K562 (cell line): ENCODE data around the gene SCYL2. TPM values are rescaled to one million over a fixed set of nuclear protein-coding genes. Genes with fewer than 3 reads are reported as not detected.

Experiments
- ATF4 ChIP-seq: fragments of 450-650 bp; formaldehyde crosslinking; IDR thresholded peaks from 2 replicates; pipeline ENCODE4 v1.4.0; 2022; ENCODE audit warnings: mild to moderate bottlenecking, moderate library complexity
- BACH1 ChIP-seq: fragments of 200-800 bp; sonication (Bioruptor generic); IDR thresholded peaks from 2 replicates; pipeline ENCODE4 v1.6.1; 2016; ENCODE audit warnings: missing genetic modification characterization, missing compliant biosample characterization
- CBX1 ChIP-seq: sonication (generic); IDR thresholded peaks from 2 replicates; pipeline ENCODE4 v1.6.1; 2016; ENCODE audit warnings: antibody characterized with exemption, low read depth, mild to moderate bottlenecking
- CTBP1 ChIP-seq: fragments of 450-650 bp; IDR thresholded peaks from 2 replicates; pipeline ENCODE4 v1.6.1; 2016; ENCODE audit warnings: borderline replicate concordance
- EP300 ChIP-seq: IDR thresholded peaks from 2 replicates; pipeline ENCODE4 v1.6.1; 2012; ENCODE audit warnings: low read length, improper control_type of control experiment
- ILK ChIP-seq: fragments of 450-650 bp; IDR thresholded peaks from 2 replicates; pipeline ENCODE4 v1.6.1; 2016; ENCODE audit warnings: missing genetic modification characterization, low read depth, mild to moderate bottlenecking, missing compliant biosample characterization, moderate library complexity, borderline replicate concordance
- JUND ChIP-seq, 2 experiments: IDR thresholded peaks; 2 replicates in 1 of 2; 3 replicates in 1 of 2; pipeline ENCODE4 v1.6.1; 2011; ENCODE audit warnings: borderline replicate concordance in 2 of 2, low read depth in 2 of 2, low read length in 2 of 2, improper control_type of control experiment in 1 of 2, missing biosample characterization in 1 of 2, missing genetic modification characterization in 1 of 2, missing genetic modification reagents in 1 of 2
- KDM5B ChIP-seq: fragments of 200-600 bp; sonication (generic); IDR thresholded peaks from 2 replicates; pipeline ENCODE4 v1.6.1; 2012; ENCODE audit warnings: low read depth, mild to moderate bottlenecking, moderate library complexity, low read length, control low read depth, inconsistent platforms; ENCODE audit not compliant: insufficient replicate concordance
- MECOM ChIP-seq: fragments of 250-450 bp; sonication (Bioruptor Pico); IDR thresholded peaks from 2 replicates; pipeline ENCODE4 v1.8.0; 2022; ENCODE audit warnings: inconsistent platforms
- MYNN ChIP-seq, 2 experiments: sonication (generic); formaldehyde crosslinking in 1 of 2; IDR thresholded peaks; 2 replicates each; pipeline versions ENCODE4 v1.5.0 to v1.6.1; 2016 to 2020; ENCODE audit warnings: antibody characterized with exemption in 1 of 2, missing genetic modification reagents in 1 of 2
- NBN ChIP-seq: fragments of 450-650 bp; IDR thresholded peaks from 2 replicates; pipeline ENCODE4 v1.6.1; 2016; ENCODE audit warnings: low read depth, mild to moderate bottlenecking
- NCOA2 ChIP-seq, 2 experiments: fragments of 450-650 bp; IDR thresholded peaks; 2 replicates each; pipeline ENCODE4 v1.6.1; 2018; ENCODE audit warnings: mild to moderate bottlenecking in 2 of 2, moderate library complexity in 1 of 2; ENCODE audit not compliant: partially characterized antibody in 2 of 2
- NR1H2 ChIP-seq: sonication (generic); formaldehyde crosslinking; IDR thresholded peaks from 2 replicates; pipeline ENCODE4 v1.4.0; 2020; ENCODE audit warnings: mild to moderate bottlenecking, missing genetic modification reagents
- SMARCB1 ChIP-seq: IDR thresholded peaks from 2 replicates; pipeline ENCODE4 v1.6.1; 2011; ENCODE audit warnings: improper control_type of control experiment, low read depth; ENCODE audit not compliant: insufficient read length
- SNRNP70 ChIP-seq: fragments of 200-400 bp; formaldehyde crosslinking; optimal IDR thresholded peaks from 2 replicates; pipeline ENCODE3; 2017; ENCODE audit warnings: low read depth, low read length
- SP1 ChIP-seq: sonication (generic); formaldehyde crosslinking; IDR thresholded peaks from 2 replicates; pipeline ENCODE4 v1.8.1; 2022; ENCODE audit warnings: mild to moderate bottlenecking, missing genetic modification reagents
- TRIM24 ChIP-seq, 2 experiments: fragments of 450-650 bp; IDR thresholded peaks; 2 replicates each; pipeline ENCODE4 v1.6.1; 2016
- ZFP1 ChIP-seq: fragments of 450-650 bp; formaldehyde crosslinking; IDR thresholded peaks from 2 replicates; pipeline ENCODE4 v1.4.0; 2020; ENCODE audit warnings: mild to moderate bottlenecking, mixed read lengths
- ZNF408 ChIP-seq: fragments of 250-450 bp; sonication (Bioruptor Pico); IDR thresholded peaks from 2 replicates; pipeline ENCODE4 v1.4.0; 2020; ENCODE audit warnings: low read depth, mild to moderate bottlenecking, moderate library complexity
- ZNF75A ChIP-seq: fragments of 450-650 bp; formaldehyde crosslinking; IDR thresholded peaks from 2 replicates; pipeline ENCODE4 v1.4.0; 2020; ENCODE audit warnings: mild to moderate bottlenecking
- ZNF766 ChIP-seq: fragments of 200-800 bp; sonication (Bioruptor generic); conservative IDR thresholded peaks from 2 replicates; pipeline ENCODE4 v1.6.1; 2016; ENCODE audit warnings: missing genetic modification characterization, missing compliant biosample characterization
- ZSCAN32 ChIP-seq: fragments of 450-650 bp; formaldehyde crosslinking; IDR thresholded peaks from 2 replicates; pipeline ENCODE4 v1.4.0; 2020; ENCODE audit warnings: mild to moderate bottlenecking, moderate library complexity
- polyA plus RNA-seq, 8 experiments: library from polyadenylated mRNA; depleted of rRNA in 4 of 8; stranded (reverse) in 5 of 8; unstranded in 3 of 8; fragments of >200 nt; fragmentation: Nextera tagmentation in 2 of 8; fragmentation: Illumina TruSeq in 1 of 8; extraction: Ambion mirVana in 2 of 8; extraction: Trizol in 1 of 8; gene quantifications; 2 replicates each; pipeline versions ENCODE4 v1.2.1 to v1.2.3, GENCODE V29; 2011 to 2014; ENCODE audit warnings: inconsistent platforms in 1 of 8, missing spikeins in 1 of 8
- total RNA-seq, 7 experiments: library from RNA; depleted of rRNA in 6 of 7; stranded (reverse); fragments of >200 nt in 6 of 7; fragmentation: Illumina TruSeq in 2 of 7; extraction: Trizol in 2 of 7; gene quantifications; 2 replicates each; pipeline versions ENCODE4 v1.2.1 to v1.2.3, GENCODE V29; 2011 to 2021; ENCODE audit warnings: low replicate concordance in 1 of 7
- TF ChIP-seq, protein P1 (sequence below): sonication (generic); formaldehyde crosslinking; IDR thresholded peaks from 2 replicates; pipeline ENCODE4 v1.8.0; 2022; ENCODE audit warnings: mild to moderate bottlenecking, missing genetic modification reagents
- TF ChIP-seq, protein P2 (sequence below): fragments of 250-450 bp; sonication (Bioruptor Pico); IDR thresholded peaks from 2 replicates; pipeline ENCODE4 v1.5.0; 2021
- TF ChIP-seq, protein P3 (sequence below): fragments of 450-650 bp; IDR thresholded peaks from 2 replicates; pipeline ENCODE4 v1.6.1; 2016; ENCODE audit warnings: antibody characterized with exemption

Gene SCYL2
- total and polyA plus RNA-seq, 9 of the 15 experiments (the other 6 are each of a cell fraction or from before 2014, with no cell fraction given), result 9.9 to 49.0 (median 32.9) TPM

DNA sequence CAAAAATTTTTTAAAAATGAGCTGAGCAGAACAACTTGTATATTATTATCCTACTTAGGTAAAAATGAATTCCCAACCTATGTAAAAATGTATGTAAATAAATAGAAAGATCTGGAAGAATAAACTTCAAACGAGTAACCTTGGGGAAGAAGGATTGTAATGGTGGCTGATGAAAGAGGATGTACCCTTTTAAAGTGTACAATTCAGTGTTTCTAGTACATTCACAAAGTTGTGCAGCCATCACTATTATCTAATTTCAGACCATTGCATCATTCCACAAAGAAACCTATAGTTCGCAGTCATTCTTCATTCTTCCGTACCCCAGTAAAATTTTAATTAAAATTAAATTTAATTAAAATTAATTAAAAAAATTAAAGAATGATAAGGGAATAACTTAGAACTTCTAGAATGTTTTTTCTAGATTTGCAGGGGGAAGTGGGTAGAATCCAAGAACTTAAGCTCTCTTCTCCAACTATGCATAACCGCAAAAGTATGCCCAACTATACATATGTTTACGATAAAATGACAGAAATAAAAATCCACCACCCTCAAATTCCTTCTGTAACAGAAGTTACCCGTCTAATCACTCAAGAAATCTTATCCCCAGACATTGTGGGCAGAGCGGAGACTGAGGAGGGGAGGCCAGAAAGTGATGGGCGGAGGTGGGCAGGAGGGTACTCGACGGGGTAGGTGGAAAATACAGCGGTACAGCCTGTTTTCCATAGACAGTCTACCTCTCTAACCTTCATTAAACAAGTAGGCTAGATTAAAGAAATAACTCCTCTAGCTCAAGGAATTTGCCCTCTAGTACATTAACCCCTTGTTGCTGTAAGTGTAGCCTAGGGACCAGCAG is 1.0 kb upstream of the SCYL2 start (continued):
- no peak for TF ChIP-seq MECOM (CRISPR knock-in tag)
- peak; percentile 32; the same call in 1 of the 2 replicates for TF ChIP-seq JUND (IDR thresholded peaks at IDR 0.05; ENCODE audit: borderline replicate concordance, low read depth, low read length)
- no peak for TF ChIP-seq JUND (tag; IDR thresholded peaks at IDR 0.05; ENCODE audit: borderline replicate concordance, low read depth, low read length)
- TF ChIP-seq, protein P1, sequence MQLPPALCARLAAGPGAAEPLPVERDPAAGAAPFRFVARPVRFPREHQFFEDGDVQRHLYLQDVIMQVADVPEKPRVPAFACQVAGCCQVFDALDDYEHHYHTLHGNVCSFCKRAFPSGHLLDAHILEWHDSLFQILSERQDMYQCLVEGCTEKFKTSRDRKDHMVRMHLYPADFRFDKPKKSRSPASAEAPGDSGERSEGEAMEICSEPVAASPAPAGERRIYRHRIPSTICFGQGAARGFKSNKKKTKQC, result no peak
- no peak for TF ChIP-seq ZNF408 (CRISPR knock-in tag)
- TF ChIP-seq, protein P2, sequence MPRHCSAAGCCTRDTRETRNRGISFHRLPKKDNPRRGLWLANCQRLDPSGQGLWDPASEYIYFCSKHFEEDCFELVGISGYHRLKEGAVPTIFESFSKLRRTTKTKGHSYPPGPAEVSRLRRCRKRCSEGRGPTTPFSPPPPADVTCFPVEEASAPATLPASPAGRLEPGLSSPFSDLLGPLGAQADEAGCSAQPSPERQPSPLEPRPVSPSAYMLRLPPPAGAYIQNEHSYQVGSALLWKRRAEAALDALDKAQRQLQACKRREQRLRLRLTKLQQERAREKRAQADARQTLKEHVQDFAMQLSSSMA (CRISPR knock-in tag), result 0 out of 2 replicates have a peak, but pooled peaks have one; percentile 24
- no peak for TF ChIP-seq CBX1
- peak; percentile 87 for TF ChIP-seq ATF4 (CRISPR knock-in tag)
- peak; percentile 51; the same call in 1 of the 2 replicates for TF ChIP-seq ZSCAN32
- no peak for TF ChIP-seq NCOA2 (IDR thresholded peaks at IDR 0.05; ENCODE audit: partially characterized antibody in 2 of 2)
- no peak for TF ChIP-seq SMARCB1
- TF ChIP-seq ZNF75A (CRISPR knock-in tag), result no peak
- peak; percentile 52 to 58; a peak in 2 of 4 replicates for TF ChIP-seq TRIM24 (IDR thresholded peaks at IDR 0.05)
- TF ChIP-seq SNRNP70, result no peak
- TF ChIP-seq ZFP1 (CRISPR knock-in tag), result no peak
- TF ChIP-seq EP300, result 0 out of 2 replicates have a peak, but pooled peaks have one; percentile 24
- TF ChIP-seq CTBP1, result 0 out of 2 replicates have a peak, but pooled peaks have one; percentile 11
- TF ChIP-seq MYNN (IDR thresholded peaks at IDR 0.05), result 0 out of 2 replicates have a peak, but pooled peaks have one; percentile 10
- TF ChIP-seq MYNN (CRISPR knock-in tag; IDR thresholded peaks at IDR 0.05), result no peak
- TF ChIP-seq, protein P3, sequence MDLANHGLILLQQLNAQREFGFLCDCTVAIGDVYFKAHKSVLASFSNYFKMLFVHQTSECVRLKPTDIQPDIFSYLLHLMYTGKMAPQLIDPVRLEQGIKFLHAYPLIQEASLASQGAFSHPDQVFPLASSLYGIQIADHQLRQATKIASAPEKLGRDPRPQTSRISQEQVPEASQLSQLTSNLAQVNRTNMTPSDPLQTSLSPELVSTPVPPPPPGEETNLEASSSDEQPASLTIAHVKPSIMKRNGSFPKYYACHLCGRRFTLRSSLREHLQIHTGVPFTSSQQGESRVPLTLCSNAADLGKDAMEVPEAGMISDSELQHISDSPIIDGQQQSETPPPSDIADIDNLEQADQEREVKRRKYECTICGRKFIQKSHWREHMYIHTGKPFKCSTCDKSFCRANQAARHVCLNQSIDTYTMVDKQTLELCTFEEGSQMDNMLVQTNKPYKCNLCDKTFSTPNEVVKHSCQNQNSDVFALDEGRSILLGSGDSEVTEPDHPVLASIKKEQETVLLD, result 0 out of 2 replicates have a peak, but pooled peaks have one; percentile 27
- TF ChIP-seq SP1, result no peak
- TF ChIP-seq BACH1 (tag), result peak; percentile 44; the same call in 1 of the 2 replicates
- TF ChIP-seq ZNF766, result 0 out of 2 replicates have a peak, but pooled peaks have one; percentile 5
- TF ChIP-seq NBN, result no peak
- TF ChIP-seq KDM5B, result peak; percentile 18
- TF ChIP-seq NR1H2 (CRISPR knock-in tag), result no peak
- TF ChIP-seq ILK (tag), result no peak
